Right cardiac atrium (tissue), 5 donors: ENCODE results near the gene SLCO6A1. TPM values are rescaled to one million over a fixed set of nuclear protein-coding genes. Genes with fewer than 3 reads are reported as not detected.

Source experiments
- ATAC-seq, 2 donors: fragments of 200-7000 bp; cut with Tn5 transposase; one replicate each; pipeline versions ENCODE4 v1.8.0 to v1.9.1; 2020; ENCODE audit warnings: moderate library complexity in 2 of 2, mild to moderate bottlenecking in 1 of 2
- DNase-seq, 3 donors: peaks; one replicate each; pipeline ENCODE4 v3.0.0-alpha.2; 2020
- H3K27ac ChIP-seq: one replicate; pipeline ENCODE4 v1.5.1; 2013; ENCODE audit warnings: mild to moderate bottlenecking, low read length, control low read depth, moderate library complexity
- H3K27me3 ChIP-seq: one replicate; pipeline ENCODE4 v1.6.1; 2013; ENCODE audit not compliant: control insufficient read depth, insufficient read depth
- H3K4me1 ChIP-seq: one replicate; pipeline ENCODE4 v1.6.1; 2013; ENCODE audit warnings: low read length; ENCODE audit not compliant: control insufficient read depth, insufficient read depth
- H3K4me3 ChIP-seq: one replicate; pipeline ENCODE4 v1.5.1; 2013; ENCODE audit warnings: low read length, control low read depth
- H3K9me3 ChIP-seq: one replicate; pipeline ENCODE4 v1.6.1; 2013; ENCODE audit warnings: low read length; ENCODE audit not compliant: control insufficient read depth
- WGBS: extraction: QIAGEN DNeasy Blood & Tissue Kit; methylation state at CpG from one replicate; pipeline ENCODE4 v1.1.7; 2013; 5-methylcytosine and 5-hydroxymethylcytosine counted together
- intact Hi-C, 4 donors: fragments of 100-400 bp; cut with DNase I; formaldehyde crosslinking; loops; one replicate each; pipeline versions ENCODE4 v1.11.0 to v1.14.0; 2022 to 2023
- polyA plus RNA-seq: library from polyadenylated mRNA; stranded (reverse); fragments of 200-250 nt; gene quantifications from one replicate; pipeline ENCODE4 v1.2.3, GENCODE V29; 2013
- total RNA-seq, 4 donors: library from RNA; stranded (reverse); fragmentation: NEBNext Ultra II Directional; extraction: Animal tissue kit (Norgen Biotek cat#: 25700); gene quantifications; one replicate each; pipeline ENCODE4 v1.2.1, GENCODE V29; 2021
- donor health status: healthy with polysubstance abuse.
- donor health status: DM: no; HTN: yes; CAD: no.
- donor health status: DM: no; HTN: no; CAD: no.
- donor health status: DM: no; HTN: yes; CAD: no; lungs with severe emphysema.
- donor health status: DM: yes; HTN: yes; CAD: no.

The SLCO6A1 gene
- total and polyA plus RNA-seq, 5 donors: not detected

DNA sequence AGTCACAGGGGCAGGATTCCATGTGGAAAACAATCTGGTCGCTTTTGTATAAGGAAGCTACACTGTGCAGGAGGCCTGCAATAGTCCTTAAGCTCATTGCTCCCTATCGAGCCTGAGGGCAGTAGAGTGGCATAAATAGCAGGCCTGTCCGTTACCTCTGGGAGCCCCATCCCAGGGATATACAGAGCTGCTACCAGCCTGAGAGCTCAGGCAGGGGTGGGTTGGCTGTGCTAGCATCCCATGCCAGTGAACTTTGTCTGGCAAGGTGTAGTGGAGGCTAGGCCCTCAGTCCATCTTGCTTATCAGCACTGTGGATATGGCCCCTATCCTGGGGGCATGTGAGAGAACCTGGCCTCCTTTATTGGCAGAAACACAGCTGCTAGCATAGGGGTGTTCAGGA, 47.7 kb downstream of the SLCO6A1 start:
- H3K9me3 ChIP-seq: no peaks in the 10 kb centered on the region
- H3K27ac ChIP-seq: no peak overlapping the region
- H3K4me3 ChIP-seq: no peak overlapping the region
- H3K27me3 ChIP-seq: no peaks in the 10 kb centered on the region
- intact Hi-C loops: no loop called here
- no peaks in the 10 kb centered on the region for H3K4me1 ChIP-seq
- DNase-seq (no peak), ATAC-seq (no peak)
- 81% methylated on average over 3 of the region's 3 CpGs for WGBS

DNA sequence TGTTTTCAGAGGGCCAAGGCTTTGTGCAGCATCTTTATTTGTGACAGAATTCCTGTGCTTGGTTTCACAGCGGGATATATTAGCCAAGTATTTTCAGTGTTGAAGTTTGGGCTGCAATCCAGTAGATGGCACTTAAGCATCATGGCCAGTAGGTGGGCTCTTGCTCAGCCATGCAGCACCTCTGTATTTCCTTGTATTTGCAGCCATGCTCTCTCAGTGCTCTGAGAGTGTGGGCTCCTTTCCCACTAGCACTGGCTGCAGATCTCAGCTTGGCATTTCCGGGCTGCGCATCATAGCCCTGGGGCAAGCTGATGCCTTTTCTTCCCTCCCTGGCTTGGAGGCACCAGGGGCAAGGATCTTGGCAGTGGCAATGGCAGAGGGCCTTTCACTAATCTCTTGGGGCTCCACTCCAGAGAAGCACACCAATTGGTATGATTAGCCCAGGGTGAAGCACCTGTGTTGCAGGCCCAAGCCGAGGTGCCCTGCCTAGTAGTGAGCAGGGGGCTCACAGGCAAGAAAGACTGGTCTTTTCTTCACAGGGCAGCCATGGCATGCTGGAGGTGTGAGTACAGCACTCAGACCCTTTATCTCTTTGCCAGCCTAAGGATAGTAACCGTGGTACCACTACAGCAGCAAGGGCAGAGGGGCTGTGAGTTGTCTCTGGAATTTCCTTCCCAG, 48.3 kb downstream of the SLCO6A1 start:
- no peaks in the 10 kb centered on the region for H3K4me1 ChIP-seq
- no peaks in the 10 kb centered on the region for H3K27me3 ChIP-seq
- WGBS: 83% methylated on average over 5 of the region's 5 CpGs
- no peak overlapping the region for H3K27ac ChIP-seq
- no peak overlapping the region for H3K4me3 ChIP-seq
- peak in 1 of 3 donors; percentile 21 for DNase-seq
- peak in 1 of 2 donors; percentile 36 for ATAC-seq
- intact Hi-C loops: no loop called here
- no peaks in the 10 kb centered on the region for H3K9me3 ChIP-seq

DNA sequence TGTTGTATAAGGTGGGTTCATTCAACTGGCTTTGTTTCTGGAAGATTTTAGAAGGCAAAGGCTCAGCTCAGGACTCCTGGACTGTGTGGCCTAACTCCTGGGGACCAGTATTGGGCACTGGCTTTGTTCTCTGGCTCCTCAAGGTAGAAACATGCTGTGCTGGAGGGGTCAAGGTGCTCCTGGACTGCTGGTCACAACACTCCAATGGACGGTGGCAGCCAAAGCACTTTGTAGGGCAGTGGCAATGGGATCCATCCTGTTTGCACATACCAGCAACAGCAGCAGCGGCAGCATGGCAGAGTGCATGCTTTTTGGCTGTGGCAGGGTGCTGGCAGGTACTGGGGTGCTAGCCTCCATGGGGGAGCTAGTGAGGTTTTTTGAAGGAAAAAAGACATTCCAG, 65.3 kb downstream of the SLCO6A1 start:
- Histone ChIP-seq H3K27ac (no peak overlapping the region), H3K9me3 (no peaks in the 10 kb centered on the region), H3K4me1 (no peaks in the 10 kb centered on the region), H3K27me3 (no peaks in the 10 kb centered on the region), H3K4me3 (no peak overlapping the region)
- ATAC-seq (no peak), DNase-seq (no peak)
- intact Hi-C loops: no loop called here
- 46% methylated on average over 2 of the region's 2 CpGs for WGBS

DNA sequence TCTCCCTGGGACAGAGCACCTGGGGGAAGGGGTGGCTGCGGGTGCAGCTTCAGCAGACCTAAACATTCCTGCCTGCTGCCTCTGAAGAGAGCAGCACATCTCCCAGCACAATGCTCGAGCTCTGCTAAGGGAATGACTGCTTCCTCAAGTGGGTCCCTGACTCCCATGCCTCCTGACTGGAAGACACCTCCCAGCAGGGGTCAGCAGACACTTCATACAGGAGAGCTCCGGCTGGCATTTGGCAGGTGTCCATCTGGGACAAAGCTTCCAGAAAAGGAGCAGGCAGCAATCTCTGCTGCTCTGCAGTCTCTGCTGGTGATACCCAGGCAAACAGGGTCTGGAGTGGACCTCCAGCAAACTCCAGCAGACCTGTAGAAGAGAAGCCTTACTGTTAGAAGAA, 77.2 kb downstream of the SLCO6A1 start:
- no peaks in the 10 kb centered on the region for H3K9me3 ChIP-seq
- no peaks in the 10 kb centered on the region for H3K27me3 ChIP-seq
- H3K27ac ChIP-seq: no peak overlapping the region
- H3K4me3 ChIP-seq: no peak overlapping the region
- intact Hi-C loops: no loop called here
- no peaks in the 10 kb centered on the region for H3K4me1 ChIP-seq
- no peak for ATAC-seq
- peak; percentile 13 to 69 (median 58) for DNase-seq
- 62% methylated on average over 3 of the region's 3 CpGs for WGBS

DNA sequence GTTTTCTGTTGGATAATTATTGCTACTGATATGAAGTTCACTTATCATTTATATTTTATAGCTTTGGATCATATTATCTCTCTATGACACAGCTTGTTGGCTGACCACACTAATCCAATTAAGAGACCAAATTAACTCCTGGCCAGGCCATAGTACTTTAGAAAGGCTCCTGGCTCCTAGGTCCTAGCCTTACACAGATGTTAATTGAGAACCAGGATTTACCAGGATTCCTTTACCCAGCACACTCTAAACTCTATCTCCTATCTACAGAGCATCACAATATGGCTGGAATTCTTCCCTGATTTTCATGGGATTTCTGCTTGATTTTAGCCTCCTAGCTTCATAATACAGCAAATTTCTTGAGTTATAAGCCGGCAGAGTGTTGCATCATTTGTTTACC, 80.3 kb downstream of the SLCO6A1 start:
- Histone ChIP-seq H3K4me1 (no peaks in the 10 kb centered on the region), H3K27me3 (no peaks in the 10 kb centered on the region), H3K4me3 (no peak overlapping the region), H3K27ac (no peak overlapping the region), H3K9me3 (no peaks in the 10 kb centered on the region)
- DNase-seq: no peak
- ATAC-seq: no peak
- intact Hi-C loops: no loop called here
- WGBS: 66% methylated on average over 1 of the region's 1 CpG

DNA sequence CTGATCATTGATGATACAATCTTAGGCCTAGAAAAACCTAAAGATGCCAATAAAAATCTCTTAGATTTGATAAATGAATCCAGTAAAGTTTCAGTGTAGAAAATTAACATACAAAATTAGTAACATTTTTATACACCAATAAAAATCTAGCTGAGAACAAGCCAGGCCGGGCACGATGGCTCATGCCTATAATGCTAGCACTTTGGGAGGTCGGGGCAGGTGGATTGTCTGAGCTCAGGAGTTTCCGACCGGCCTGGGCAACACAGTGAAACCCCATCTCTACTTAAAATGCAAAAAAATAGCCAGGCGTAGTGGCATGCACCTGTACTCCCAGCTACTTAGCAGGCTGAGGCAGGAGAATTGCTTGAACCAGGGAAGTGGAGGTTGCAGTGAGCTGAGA, 84.4 kb downstream of the SLCO6A1 start:
- intact Hi-C loops: no loop called here
- no peaks in the 10 kb centered on the region for H3K4me1 ChIP-seq
- WGBS: 91% methylated on average over 6 of the region's 6 CpGs
- no peak overlapping the region for H3K27ac ChIP-seq
- no peaks in the 10 kb centered on the region for H3K27me3 ChIP-seq
- DNase-seq (no peak), ATAC-seq (no peak)
- no peaks in the 10 kb centered on the region for H3K9me3 ChIP-seq
- no peak overlapping the region for H3K4me3 ChIP-seq

DNA sequence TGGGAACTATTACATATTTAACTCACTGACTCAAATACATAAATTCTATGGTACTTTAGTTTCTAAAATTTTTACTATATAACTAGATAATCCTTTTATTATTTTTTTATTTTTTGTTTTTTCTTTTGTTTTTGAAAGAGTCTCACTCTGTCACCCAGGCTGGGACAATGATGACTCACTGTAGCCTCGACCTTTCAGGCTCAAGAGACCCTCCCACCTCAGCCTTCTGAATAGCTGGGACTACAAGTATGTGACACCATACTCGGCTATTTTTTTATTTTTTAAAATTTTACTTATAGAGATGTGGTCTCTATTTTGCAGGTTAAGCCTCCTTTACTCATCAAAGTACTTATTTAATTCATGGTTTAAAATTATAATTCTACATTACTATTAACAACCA, 110.6 kb downstream of the SLCO6A1 start:
- ATAC-seq: no peak
- Histone ChIP-seq H3K27me3 (no peaks in the 10 kb centered on the region), H3K27ac (no peak overlapping the region), H3K4me3 (no peak overlapping the region), H3K9me3 (no peaks in the 10 kb centered on the region), H3K4me1 (no peaks in the 10 kb centered on the region)
- intact Hi-C loops: no loop called here
- WGBS: 56% methylated on average over 2 of the region's 2 CpGs
- no peak for DNase-seq

DNA sequence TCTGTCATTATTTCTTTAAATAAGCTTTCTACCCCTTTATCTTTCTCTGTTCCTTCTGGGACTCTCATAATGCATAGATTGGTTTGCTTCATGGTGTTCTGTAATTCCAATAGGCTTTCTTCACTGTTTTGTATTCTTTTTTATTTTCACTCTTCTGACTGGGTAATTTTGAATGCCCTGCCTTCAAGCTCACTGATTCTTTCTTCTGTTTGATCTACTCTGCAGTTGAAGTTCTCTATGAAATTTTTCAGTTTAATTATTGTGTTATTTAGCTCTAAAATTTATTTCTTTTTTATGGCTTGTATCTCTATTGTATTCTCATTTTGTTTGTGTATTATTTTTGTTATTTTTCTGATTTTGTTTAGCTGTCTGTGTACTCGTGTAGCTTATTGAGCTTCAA, 113.4 kb downstream of the SLCO6A1 start:
- ATAC-seq: no peak
- no peak overlapping the region for H3K27ac ChIP-seq
- intact Hi-C loops: no loop called here
- no peaks in the 10 kb centered on the region for H3K4me1 ChIP-seq
- H3K9me3 ChIP-seq: no peaks in the 10 kb centered on the region
- no peak for DNase-seq
- H3K27me3 ChIP-seq: no peaks in the 10 kb centered on the region
- WGBS: 79% methylated on average over 1 of the region's 1 CpG
- no peak overlapping the region for H3K4me3 ChIP-seq

DNA sequence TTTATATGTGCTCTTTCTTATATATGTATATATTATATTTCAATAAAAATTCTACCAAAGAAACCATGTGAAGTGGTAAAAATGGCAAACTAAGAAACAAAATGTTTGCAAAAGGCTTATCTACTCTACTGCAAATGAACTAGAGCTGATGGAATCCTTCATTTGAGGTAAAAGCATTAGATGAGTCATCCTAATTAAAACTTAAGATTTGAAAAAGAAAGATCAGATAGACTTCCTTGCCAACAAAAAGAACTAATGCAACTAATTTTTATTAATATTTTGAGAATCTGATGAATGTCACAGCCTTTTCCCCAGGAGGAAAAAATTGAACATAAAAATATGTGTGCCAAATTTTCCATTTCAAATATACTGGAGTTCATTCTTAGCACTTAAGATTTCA, 118.6 kb downstream of the SLCO6A1 start:
- Histone ChIP-seq H3K27ac (no peak overlapping the region), H3K27me3 (no peaks in the 10 kb centered on the region), H3K4me1 (no peaks in the 10 kb centered on the region), H3K9me3 (no peaks in the 10 kb centered on the region), H3K4me3 (no peak overlapping the region)
- no peak for ATAC-seq
- no peak for DNase-seq
- intact Hi-C loops: no loop called here

DNA sequence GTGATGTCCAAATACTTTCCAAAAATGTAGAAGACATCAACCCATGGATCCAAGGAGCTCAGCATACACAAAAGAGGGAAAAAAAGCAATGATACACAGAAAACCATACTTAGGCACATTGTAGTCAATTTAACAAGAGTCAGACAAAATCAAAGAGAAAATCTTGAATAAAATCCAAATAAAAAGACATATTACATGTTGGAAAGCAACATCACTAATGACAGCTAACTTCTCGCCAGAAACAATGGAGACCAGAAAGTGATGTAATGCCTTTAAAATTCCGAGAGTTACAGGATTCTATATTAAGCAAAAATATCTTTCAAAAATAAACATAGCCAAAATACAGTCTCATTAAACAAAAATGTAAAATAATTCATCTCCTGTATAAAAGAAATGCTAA, 122.9 kb downstream of the SLCO6A1 start:
- no peaks in the 10 kb centered on the region for H3K27me3 ChIP-seq
- no peak for DNase-seq
- no peak overlapping the region for H3K4me3 ChIP-seq
- H3K27ac ChIP-seq: no peak overlapping the region
- intact Hi-C loops: no loop called here
- no peaks in the 10 kb centered on the region for H3K9me3 ChIP-seq
- no peaks in the 10 kb centered on the region for H3K4me1 ChIP-seq
- ATAC-seq: no peak
- 49% methylated on average over 2 of the region's 2 CpGs for WGBS

DNA sequence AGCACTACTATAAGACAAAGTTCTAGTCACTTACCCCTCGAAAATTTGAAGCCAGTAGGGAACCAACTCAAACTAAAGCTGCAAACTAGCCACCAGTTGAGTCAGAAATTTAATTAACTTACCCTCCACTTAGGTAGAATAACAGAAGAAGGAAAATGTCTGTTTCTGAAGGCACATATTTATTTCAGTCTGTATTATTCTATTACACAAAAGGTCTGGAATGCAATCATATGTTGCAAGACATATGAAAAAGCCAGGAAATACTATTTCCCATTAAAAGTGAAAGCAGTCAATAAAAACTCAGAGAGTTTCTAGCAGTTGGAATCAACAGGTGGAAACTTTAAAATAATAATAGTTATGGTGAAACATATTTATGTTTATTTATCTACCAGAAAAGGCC, 123.5 kb downstream of the SLCO6A1 start:
- no peaks in the 10 kb centered on the region for H3K27me3 ChIP-seq
- intact Hi-C loops: no loop called here
- DNase-seq (no peak), ATAC-seq (no peak)
- WGBS: 35% methylated on average over 1 of the region's 1 CpG
- no peak overlapping the region for H3K27ac ChIP-seq
- no peak overlapping the region for H3K4me3 ChIP-seq
- no peaks in the 10 kb centered on the region for H3K4me1 ChIP-seq
- no peaks in the 10 kb centered on the region for H3K9me3 ChIP-seq

DNA sequence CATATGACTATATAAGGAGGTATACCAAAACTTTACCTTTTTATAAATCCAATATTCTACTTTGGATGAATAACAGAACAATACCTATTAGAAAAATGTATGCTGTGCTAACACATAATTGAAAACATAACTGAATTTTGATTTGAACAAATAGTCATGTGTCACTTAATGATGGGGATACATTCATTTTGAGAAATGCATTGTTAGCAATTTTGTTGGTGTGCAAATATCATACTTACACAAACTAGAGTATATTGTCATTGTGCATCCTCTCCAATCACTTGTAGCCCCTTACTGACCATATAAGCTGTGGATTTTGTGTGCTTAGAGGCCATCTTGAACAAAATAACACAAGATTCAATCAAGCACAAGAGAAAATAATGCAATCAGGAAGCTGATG, 130.4 kb downstream of the SLCO6A1 start:
- Histone ChIP-seq H3K9me3 (no peaks in the 10 kb centered on the region), H3K27ac (no peak overlapping the region), H3K4me3 (no peak overlapping the region), H3K4me1 (no peaks in the 10 kb centered on the region), H3K27me3 (no peaks in the 10 kb centered on the region)
- intact Hi-C loops: no loop called here
- no peak for ATAC-seq
- DNase-seq: no peak
